Right ventricle myocardium inferior (tissue), 1 donor: ENCODE data around the gene CLNS1A. TPM values are rescaled to one million over a fixed set of nuclear protein-coding genes. Genes with fewer than 3 reads are reported as not detected.
"Not testable (repeated sequence)": the region's sequence is repeated elsewhere in the genome, so short reads cannot be mapped to it uniquely, and the experiment has no call there.

Experiments
- ATAC-seq: fragments of 200-7000 bp; cut with Tn5 transposase; one replicate; pipeline ENCODE4 v1.9.1; 2020; ENCODE audit warnings: mild to moderate bottlenecking, moderate library complexity
- DNase-seq: peaks from one replicate; pipeline ENCODE4 v3.0.0; 2021; ENCODE audit errors: missing footprints
- intact Hi-C: fragments of 100-400 bp; cut with DNase I; formaldehyde crosslinking; loops from one replicate; pipeline ENCODE4 v1.11.0; 2022
- total RNA-seq: library from RNA; stranded (reverse); fragmentation: NEBNext Ultra II Directional; extraction: Animal tissue kit (Norgen Biotek cat#: 25700); gene quantifications from one replicate; pipeline ENCODE4 v1.2.1, GENCODE V29; 2021
- donor health status: DM: no; HTN: yes; CAD: no; lungs with severe emphysema.

The CLNS1A gene
- total RNA-seq, 1 donor from 2014 or later, result 76.9 TPM

GRCh38 chr11:77633926-77634325, 3.7 kb downstream of the CLNS1A start:
- intact Hi-C loops, DNase-seq, ATAC-seq: not testable (repeated sequence)

DNA sequence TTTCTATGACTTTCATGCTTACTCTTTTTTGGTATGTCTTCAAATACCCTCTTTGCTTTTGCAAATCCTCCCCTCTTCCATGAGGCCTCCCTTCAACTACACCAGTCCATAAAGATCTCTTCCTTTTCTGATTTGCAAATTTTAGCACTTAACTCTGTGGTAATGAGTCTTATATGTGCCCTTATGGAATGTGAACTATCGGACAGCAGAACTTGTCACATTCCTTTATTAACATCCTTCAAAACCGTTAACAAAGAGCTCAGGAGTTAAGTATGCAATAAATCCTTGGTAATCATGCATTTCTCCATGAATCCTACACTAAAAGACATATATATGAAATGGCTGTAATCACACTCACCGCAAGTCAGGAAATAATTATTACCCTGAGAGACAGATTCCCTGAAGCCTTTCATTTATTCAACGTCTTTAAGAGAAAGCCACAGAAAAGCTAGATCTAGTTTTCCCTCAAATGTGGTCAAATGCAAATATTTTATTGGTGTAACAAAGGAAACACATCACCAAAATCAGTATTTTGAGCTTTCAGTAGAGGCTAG, 7.4 kb downstream of the CLNS1A start:
- intact Hi-C loops, result no loop called here
- ATAC-seq (no peak), DNase-seq (no peak)

DNA sequence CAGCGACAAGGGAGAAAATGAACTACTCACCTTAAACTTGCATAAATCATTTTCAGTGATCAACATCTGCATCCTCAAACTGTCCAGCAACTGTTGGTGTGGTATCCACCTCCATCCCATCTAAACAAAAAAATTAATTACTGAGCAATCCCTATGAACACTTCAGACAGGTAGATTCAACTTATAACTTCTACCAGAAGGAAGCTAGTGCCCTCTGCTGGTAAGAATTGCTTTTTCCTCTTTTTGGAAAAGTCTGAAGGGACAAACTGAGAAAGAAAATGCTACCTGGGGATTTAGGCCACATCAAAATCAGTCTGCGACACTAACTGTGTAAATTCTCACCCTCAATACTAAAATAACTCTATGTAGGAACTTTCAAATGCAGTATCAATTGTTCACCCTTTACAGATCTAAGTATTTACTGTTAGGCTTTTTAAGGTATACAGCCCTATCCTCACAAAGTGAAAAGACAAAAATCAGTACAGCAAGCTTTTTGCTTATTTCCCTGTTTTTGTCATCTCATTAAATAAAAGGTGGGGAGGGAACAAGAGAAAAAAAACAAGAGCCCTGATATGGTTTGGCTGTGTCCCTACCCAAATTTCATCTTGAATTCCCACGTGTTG, 17.9 kb downstream of the CLNS1A start:
- ATAC-seq (no peak), DNase-seq (no peak)
- intact Hi-C loops, result no loop called here

DNA sequence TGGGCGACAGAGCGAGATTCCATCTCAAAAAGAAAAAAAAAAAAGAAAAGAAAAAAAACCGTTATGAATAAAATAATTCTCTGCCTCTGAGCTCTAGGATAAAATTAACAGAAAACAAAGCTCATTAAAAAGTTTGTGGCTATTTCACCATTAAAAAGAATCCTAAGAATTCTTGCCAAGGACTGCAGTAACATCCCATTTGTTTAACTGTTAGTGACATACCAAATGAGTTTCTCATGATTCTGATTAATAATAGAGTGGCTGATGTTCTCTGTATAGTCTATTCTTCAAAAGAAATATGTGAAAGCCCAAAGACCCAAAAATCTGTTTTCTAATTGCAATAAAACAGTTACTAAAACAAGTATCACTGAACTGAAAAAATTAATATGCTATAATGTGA, 19.7 kb downstream of the CLNS1A start:
- intact Hi-C loops, result no loop called here
- DNase-seq (no peak), ATAC-seq (no peak)

GRCh38 chr11:77611921-77612320, 25.7 kb downstream of the CLNS1A start:
- DNase-seq, result no peak

GRCh38 chr11:77609234-77609633, 28.4 kb downstream of the CLNS1A start:
- ATAC-seq (no peak), DNase-seq (no peak)
- intact Hi-C loops, result no loop called here

More at GRCh38 chr11:77611921-77612320, 25.7 kb downstream of the CLNS1A start:
- ATAC-seq, result no peak
- intact Hi-C loops, result no loop called here

DNA sequence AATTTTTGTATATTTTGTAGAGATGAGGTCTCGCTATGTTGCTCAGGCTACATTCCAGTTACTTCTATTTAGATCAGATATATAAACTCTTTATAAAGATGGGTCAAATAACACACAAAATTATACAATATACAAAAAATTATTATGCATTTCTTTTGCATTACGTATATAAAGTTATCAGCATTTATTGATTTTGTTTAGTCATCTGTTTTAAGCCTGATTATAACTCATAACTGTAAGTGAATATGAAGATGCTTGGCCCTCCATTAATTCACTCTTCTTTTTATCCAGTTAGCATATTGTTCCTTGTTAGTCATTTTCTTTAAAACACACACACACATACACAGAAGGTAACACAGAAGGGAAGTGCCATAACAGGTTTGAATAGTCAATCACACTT, 33.3 kb downstream of the CLNS1A start:
- no peak for ATAC-seq
- no peak for DNase-seq
- intact Hi-C loops, result no loop called here

- no peak for DNase-seq
- intact Hi-C loops, result no loop called here
- ATAC-seq, result peak; percentile 46
Measured at GRCh38 chr11:77602381-77603088, 35.1 kb downstream of the CLNS1A start.

- ATAC-seq (no peak), DNase-seq (no peak)
- intact Hi-C loops, result no loop called here
Measured at GRCh38 chr11:77598195-77598594, 39.4 kb downstream of the CLNS1A start.

DNA sequence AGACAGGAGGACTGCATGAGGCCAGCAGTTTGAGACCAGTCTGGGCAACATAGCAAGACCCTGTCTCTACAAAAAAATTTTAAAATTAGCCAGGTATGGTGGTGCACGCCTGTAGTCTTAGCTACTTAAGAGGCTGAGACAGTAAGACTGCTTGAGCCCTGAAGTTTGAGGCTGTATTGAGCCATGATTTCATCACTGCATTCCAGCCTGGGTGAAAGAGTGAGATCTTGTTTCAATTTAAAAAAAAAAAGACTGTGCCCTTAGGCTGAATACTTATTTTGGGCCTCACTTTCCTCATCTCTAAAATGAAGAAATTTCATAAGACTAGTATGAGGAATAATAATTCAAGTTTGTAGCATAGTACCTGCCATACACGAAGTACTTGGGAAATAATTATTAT, 41.0 kb downstream of the CLNS1A start:
- intact Hi-C loops, result no loop called here
- DNase-seq (no peak), ATAC-seq (no peak)

GRCh38 chr11:77593883-77594282, 43.7 kb downstream of the CLNS1A start:
- intact Hi-C loops, result no loop called here
- DNase-seq (no peak), ATAC-seq (no peak)

DNA sequence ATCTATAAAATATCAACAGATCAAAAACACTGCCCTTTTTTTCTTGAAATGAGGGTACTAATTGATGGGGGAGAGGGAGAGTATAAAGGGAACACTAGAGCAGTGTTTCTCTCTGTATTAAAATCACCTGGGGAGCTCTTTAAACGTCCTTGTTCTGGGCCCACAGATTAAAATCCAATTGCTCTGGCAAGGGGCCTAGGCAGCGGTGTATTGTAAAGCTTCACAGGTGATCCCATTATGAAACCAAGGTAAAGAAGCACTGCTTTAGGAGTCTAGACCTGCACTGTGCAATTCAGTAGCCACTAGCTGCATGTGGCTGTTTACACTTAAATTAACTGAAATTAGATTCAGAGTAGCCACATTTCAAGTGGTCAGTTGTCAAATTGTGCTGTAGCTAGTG, 44.9 kb downstream of the CLNS1A start:
- intact Hi-C loops, result no loop called here
- DNase-seq, result no peak
- ATAC-seq, result no peak

DNA sequence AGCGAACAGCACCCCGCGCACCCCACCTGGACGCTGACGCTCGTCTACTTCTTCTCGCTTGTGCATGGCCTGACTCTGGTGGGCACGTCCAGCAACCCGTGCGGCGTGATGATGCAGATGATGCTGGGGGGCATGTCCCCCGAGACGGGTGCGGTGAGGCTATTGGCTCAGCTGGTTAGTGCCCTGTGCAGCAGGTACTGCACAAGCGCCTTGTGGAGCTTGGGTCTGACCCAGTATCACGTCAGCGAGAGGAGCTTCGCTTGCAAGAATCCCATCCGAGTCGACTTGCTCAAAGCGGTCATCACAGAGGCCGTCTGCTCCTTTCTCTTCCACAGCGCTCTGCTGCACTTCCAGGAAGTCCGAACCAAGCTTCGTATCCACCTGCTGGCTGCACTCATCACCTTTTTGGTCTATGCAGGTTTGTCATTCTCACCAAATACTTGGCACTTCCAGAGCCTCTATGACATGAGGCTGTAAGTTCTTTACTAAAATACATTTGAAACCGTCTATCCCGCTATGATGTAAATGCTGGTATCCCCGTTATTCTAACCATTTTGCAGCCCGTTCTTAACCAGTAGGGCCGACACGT, 47.3 kb downstream of the CLNS1A start:
- no peak for DNase-seq
- peak; percentile 20 for ATAC-seq
- intact Hi-C loops, result no loop called here

DNA sequence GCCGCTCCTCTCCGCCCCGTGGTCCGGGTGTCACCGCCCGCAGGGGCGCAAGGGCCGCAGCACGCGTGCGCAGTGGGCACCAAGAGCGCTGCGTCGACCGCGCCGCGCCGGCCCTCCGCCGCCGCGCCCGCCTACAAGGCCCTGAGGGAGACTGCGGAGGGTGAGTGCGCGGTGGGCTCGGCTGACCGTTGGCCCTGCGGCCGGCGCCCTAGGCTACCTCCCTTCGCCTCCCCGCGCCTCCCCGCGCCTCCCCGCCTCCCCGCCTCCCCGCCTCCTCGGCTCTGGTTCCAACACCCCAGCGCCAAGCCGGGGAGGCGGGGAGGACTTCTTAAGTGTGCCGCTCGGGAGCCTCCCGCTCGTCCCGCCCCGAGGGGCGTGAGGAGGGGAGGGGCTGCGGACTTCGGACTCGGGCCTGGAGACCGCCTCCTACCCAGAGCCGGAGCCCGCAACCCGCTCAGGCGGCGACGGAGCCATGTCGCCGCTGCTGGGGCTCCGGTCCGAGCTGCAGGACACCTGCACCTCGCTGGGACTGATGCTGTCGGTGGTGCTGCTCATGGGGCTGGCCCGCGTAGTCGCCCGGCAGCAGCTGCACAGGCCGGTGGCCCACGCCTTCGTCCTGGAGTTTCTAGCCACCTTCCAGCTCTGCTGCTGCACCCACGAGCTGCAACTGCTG, 47.9 kb downstream of the CLNS1A start, which contains the start of gene AQP11:
Gene AQP11 (plus strand): TSS at position 433 of the 673 bp plus-strand sequence. CDS start 40 bp downstream, at position 473.
- ATAC-seq (peak; percentile 97), DNase-seq (peak; percentile 93)
- intact Hi-C loops, result no loop called here

DNA sequence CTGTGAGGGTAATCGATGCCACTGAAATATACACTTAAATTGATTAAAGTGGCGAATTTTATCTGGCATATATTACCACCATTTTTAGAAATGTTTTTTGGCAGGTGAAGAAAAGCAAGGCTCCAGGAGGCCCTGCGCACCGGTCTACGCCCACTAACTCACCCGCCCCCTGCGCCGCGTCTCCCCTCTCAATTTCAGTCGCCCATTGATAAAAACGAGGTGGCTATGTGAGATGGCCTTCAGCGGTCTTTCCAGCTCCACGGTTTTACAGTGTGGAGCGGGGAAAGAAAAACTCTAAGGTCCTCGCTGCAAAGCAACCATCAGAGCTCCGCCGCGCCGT, 48.4 kb downstream of the CLNS1A start:
- DNase-seq (no peak), ATAC-seq (peak; percentile 8)
- intact Hi-C loops, result no loop called here

- intact Hi-C loops, result no loop called here
Measured at GRCh38 chr11:77580712-77581337, 56.8 kb downstream of the CLNS1A start.

GRCh38 chr11:77575428-77575827, 62.2 kb downstream of the CLNS1A start:
- ATAC-seq, DNase-seq, intact Hi-C loops: not testable (repeated sequence)

More at GRCh38 chr11:77580712-77581337, 56.8 kb downstream of the CLNS1A start:
- no peak for ATAC-seq
- DNase-seq, result no peak

DNA sequence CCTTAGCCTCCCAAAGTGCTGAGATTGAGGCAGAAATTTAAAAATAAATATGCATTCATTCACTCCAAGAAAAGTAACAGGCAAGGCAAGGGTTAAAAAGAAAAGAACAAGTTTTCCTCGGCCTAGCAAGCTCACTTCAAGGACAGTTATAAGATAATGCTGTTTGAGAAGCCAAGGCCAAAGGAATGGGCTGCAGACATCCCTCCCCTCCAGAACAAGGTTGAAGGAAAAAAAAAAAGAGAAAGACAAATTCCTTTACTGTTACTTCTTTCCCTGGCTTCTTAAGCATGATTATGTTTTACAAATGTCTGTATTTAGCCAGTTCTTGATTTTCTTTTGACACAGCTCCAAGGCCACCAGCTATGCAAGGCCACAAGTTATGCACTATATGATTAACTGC, 66.7 kb downstream of the CLNS1A start:
- intact Hi-C loops, ATAC-seq: not testable (repeated sequence)

DNA sequence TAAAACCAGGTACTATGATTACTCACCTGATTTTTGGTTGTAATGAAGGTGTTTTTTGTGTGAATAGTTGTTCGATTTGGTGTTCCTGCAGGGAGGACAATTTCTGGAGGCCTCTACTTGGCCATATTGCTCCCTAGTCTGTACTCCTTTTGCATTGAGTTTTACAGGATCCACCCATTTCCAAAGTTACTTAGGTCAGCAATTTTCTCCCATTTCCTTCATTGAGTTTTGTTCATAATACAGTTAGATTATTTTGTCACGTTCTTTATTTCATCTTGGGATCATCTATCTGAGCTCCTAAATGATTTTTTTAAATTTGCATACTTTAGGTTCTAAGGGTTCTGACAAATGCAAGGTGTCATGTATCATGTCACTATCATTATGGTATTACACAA, 67.9 kb downstream of the CLNS1A start:
- DNase-seq (no peak), ATAC-seq (no peak)
- intact Hi-C loops, result no loop called here

More for the DNA sequence above, 66.7 kb downstream of the CLNS1A start:
- not testable (repeated sequence) for DNase-seq
